ENCODE measurements around the gene GRK5.

GRK5 gene

GRCh38 chr10:119205894-119206602 is 1.3 kb upstream of the GRK5 start:
- no peak for DNase-seq (ENCODE audit: low read depth, low spot score)
- peak overlapping the region; percentile 79 for H3K4me3 ChIP-seq (ENCODE audit: low read depth, low read length)
- ChIA-PET CTCF (interaction anchor here (0.6 to 20.3 kb wide), 50 partner anchors 7 to 532 kb away, joined by 3 to 530 read pairs (median 4); partner anchors contain the start of gene RGS10), POLR2A (interaction anchor here (1.6 kb wide), 1 partner anchor 337 kb away, joined by 11 read pairs; the partner anchor contains the start of gene RGS10)
- no peak for TF ChIP-seq CTCF (IDR thresholded peaks at IDR 0.05; ENCODE audit: insufficient read depth, low read length, missing control alignments)

GRCh38 chr10:119206603-119207365 is 587 bp upstream of the GRK5 start:
- no peak for DNase-seq (ENCODE audit: low read depth, low spot score)
- ChIA-PET POLR2A (interaction anchor here (0.6 to 1.8 kb wide), 8 partner anchors 44 to 388 kb away, joined by 3 to 11 read pairs (median 4); partner anchors contain the start of gene RGS10), CTCF (interaction anchor here (0.6 to 20.3 kb wide), 53 partner anchors 8 to 531 kb away, joined by 3 to 530 read pairs (median 4); partner anchors contain the start of gene RGS10)
- H3K4me3 ChIP-seq (ENCODE audit: low read depth, low read length) = peak overlapping the region; percentile 79
- peak; percentile 42 for TF ChIP-seq CTCF (IDR thresholded peaks at IDR 0.05; ENCODE audit: insufficient read depth, low read length, missing control alignments)

GRCh38 chr10:119207713-119208552 is 562 bp downstream of the GRK5 start:
- ChIA-PET POLR2A (interaction anchor here (1.0 to 1.8 kb wide), 5 partner anchors 43 to 387 kb away, joined by 3 to 6 read pairs (median 4); no protein-coding TSS in a partner anchor), CTCF (interaction anchor here (0.6 to 20.3 kb wide), 34 partner anchors 9 to 530 kb away, joined by 3 to 530 read pairs (median 5); partner anchors contain the start of gene RGS10)
- TF ChIP-seq CTCF (IDR thresholded peaks at IDR 0.05; ENCODE audit: insufficient read depth, low read length, missing control alignments) = no peak
- peak overlapping the region; percentile 79 for H3K4me3 ChIP-seq (ENCODE audit: low read depth, low read length)
- no peak for DNase-seq (ENCODE audit: low read depth, low spot score)

- H3K4me3 ChIP-seq (ENCODE audit: low read depth, low read length) = peak overlapping the region; percentile 79
- no peak for DNase-seq (ENCODE audit: low read depth, low spot score)
- no peak for TF ChIP-seq CTCF (IDR thresholded peaks at IDR 0.05; ENCODE audit: insufficient read depth, low read length, missing control alignments)
- ChIA-PET CTCF (interaction anchor here (0.7 to 20.3 kb wide), 21 partner anchors 9 to 335 kb away, joined by 3 to 530 read pairs (median 6); no protein-coding TSS in a partner anchor), POLR2A (no interaction called here)
Measured at GRCh38 chr10:119208553-119208940, 1.2 kb downstream of the GRK5 start.

GRCh38 chr10:119209035-119209735 is 1.8 kb downstream of the GRK5 start:
- H3K4me3 ChIP-seq (ENCODE audit: low read depth, low read length) = peak overlapping the region; percentile 79
- TF ChIP-seq CTCF (IDR thresholded peaks at IDR 0.05; ENCODE audit: insufficient read depth, low read length, missing control alignments) = peak; percentile 94
- ChIA-PET POLR2A (no interaction called here), CTCF (interaction anchor here (0.7 to 20.3 kb wide), 36 partner anchors 10 to 334 kb away, joined by 3 to 530 read pairs (median 3); no protein-coding TSS in a partner anchor)
- DNase-seq (ENCODE audit: low read depth, low spot score) = no peak
